ENCODE data around the gene FOXD2.

The FOXD2 gene

DNA sequence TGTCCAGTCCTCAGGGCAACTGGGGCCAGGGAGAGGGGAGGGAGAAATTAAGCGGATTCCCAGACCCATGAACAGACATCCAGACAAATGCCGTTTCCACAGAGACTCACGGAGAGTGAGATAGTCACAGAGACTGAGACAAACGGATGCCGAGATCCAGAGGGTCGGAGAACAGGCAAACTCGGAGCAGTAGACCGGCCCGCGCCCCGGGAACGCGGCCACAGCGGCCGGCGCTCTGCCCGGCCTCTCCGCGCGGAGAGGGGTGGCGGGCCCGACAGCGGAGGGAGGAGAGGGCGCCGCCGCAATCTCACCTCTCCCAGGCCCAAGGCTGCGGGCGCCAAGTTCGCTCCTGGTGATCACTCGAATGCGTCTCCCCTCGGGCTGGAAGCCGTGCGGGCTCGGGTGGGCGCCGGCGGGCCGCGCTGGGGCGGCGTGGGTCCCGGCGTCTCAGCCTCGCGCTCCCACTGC is 831 bp upstream of the FOXD2 start:
- no peak for DNase-seq
- in situ Hi-C loops (cut with MboI; ENCODE audit: low pct_unique_long_range_greater_than_20kb, low sequenced_read_pairs), result loop anchor here (25.0 kb wide), 1 partner anchor 275 kb away; no protein-coding TSS in a partner anchor

DNA sequence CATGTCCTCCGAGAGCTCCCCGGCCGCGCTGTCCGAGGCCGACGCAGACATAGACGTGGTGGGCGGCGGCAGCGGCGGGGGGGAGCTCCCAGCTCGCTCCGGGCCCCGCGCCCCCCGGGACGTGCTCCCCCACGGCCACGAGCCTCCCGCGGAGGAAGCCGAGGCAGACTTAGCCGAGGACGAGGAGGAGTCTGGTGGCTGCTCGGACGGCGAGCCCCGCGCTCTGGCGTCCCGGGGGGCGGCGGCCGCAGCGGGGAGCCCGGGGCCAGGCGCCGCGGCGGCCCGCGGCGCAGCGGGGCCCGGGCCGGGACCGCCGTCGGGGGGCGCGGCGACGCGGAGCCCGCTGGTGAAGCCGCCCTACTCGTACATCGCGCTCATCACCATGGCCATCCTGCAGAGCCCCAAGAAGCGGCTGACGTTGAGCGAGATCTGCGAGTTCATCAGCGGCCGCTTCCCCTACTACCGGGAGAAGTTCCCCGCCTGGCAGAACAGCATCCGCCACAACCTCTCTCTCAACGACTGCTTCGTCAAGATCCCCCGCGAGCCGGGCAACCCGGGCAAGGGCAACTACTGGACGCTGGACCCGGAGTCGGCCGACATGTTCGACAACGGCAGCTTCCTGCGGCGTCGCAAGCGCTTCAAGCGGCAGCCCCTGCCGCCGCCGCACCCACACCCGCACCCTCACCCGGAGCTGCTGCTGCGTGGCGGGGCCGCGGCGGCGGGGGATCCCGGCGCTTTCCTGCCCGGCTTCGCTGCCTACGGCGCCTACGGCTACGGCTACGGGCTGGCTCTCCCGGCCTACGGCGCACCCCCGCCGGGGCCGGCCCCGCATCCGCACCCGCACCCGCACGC is 547 bp downstream of the FOXD2 start:
- in situ Hi-C loops (cut with MboI; ENCODE audit: low pct_unique_long_range_greater_than_20kb, low sequenced_read_pairs), result loop anchor here (25.0 kb wide), 1 partner anchor 274 kb away; no protein-coding TSS in a partner anchor
- DNase-seq, result peak; percentile 18

DNA sequence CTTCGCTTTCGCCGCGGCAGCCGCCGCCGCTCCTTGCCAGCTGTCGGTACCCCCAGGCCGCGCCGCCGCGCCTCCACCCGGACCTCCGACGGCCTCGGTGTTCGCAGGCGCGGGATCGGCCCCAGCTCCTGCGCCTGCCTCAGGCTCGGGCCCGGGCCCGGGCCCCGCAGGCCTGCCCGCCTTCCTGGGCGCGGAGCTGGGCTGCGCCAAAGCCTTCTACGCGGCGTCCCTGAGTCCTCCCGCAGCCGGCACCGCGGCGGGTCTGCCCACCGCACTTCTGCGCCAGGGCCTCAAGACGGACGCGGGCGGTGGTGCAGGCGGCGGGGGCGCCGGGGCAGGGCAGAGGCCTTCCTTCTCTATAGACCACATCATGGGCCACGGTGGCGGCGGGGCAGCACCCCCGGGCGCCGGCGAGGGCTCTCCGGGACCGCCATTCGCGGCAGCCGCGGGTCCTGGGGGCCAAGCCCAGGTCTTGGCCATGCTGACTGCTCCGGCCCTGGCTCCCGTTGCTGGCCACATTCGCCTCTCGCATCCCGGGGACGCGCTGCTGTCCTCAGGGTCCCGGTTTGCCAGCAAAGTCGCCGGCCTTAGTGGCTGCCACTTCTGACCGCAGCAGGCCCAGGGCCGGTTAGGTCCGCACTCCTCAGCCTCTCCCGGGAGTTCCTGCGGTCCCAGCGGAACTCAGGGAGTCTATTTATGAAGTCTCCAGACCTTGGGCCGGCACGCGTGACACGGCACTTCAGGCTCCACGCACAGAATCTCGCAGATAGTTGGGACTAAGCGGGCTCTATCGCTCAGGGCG is 1.4 kb downstream of the FOXD2 start:
- DNase-seq, result no peak
- in situ Hi-C loops (cut with MboI; ENCODE audit: low pct_unique_long_range_greater_than_20kb, low sequenced_read_pairs), result loop anchor here (25.0 kb wide), 1 partner anchor 273 kb away; no protein-coding TSS in a partner anchor

DNA sequence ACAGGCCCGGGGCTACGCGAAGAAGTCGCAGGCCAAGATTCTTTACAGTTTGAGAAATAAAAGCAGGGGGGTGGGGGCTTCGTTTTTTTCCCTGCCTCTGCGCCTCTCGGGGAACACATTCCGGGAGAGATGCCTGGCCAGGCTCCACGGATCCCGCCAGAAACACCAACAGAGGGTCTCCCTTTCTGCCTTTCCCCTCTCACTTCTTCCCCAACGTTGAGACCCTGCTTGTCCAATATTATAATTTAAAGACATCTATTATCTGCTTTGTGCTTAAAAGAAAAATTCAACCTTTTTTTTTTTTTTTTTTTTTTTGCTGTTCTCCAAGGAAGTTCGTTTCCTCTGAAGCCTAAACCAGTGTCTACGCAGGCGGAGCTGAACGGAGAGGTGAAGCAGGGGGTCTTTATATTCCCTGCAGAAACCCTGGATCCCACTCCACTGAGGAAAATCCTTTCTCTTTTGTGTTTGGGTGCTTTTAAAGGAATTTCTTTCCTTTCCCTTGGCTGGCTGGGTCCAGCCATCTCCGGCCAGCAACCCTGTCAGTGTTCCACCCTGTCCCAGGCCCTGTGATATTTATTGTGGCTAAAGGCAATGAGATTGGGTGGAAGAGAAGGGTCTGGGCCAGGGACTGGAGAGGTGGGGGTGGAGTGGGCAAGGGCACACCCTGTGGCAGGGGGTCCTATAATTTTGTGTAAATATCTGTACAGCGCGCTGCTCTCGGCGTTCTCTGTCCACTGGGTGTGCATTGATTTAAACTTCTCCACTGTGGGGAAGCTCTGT is 2.2 kb downstream of the FOXD2 start:
- DNase-seq, result no peak
- in situ Hi-C loops (cut with MboI; ENCODE audit: low pct_unique_long_range_greater_than_20kb, low sequenced_read_pairs), result loop anchor here (25.0 kb wide), 1 partner anchor 272 kb away; no protein-coding TSS in a partner anchor

DNA sequence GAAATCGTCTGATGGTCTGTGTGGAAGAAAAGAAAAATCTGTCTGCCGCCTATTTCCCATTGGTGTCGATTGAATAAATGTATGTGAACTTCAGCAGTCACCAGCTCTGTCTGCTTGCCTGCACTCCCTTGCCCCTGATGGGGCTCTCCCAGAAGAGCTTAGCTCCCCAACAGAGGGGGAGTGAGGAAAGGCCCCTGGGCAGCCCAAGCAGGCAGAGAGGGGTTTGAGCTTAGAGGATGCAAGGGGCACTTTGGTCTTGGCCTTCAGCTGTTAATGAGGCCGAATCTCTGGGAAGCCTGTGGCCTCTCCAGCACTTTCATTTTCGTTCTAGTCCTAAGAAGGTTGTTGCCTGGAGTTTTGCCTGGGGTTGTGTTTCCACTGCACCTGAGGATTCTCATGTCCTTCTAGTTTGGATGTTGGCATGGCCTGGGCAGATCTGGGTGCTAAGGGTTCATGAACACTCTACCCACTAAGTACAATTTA is 2.8 kb downstream of the FOXD2 start:
- in situ Hi-C loops (cut with MboI; ENCODE audit: low pct_unique_long_range_greater_than_20kb, low sequenced_read_pairs), result loop anchor here (25.0 kb wide), 1 partner anchor 272 kb away; no protein-coding TSS in a partner anchor
- no peak for DNase-seq

DNA sequence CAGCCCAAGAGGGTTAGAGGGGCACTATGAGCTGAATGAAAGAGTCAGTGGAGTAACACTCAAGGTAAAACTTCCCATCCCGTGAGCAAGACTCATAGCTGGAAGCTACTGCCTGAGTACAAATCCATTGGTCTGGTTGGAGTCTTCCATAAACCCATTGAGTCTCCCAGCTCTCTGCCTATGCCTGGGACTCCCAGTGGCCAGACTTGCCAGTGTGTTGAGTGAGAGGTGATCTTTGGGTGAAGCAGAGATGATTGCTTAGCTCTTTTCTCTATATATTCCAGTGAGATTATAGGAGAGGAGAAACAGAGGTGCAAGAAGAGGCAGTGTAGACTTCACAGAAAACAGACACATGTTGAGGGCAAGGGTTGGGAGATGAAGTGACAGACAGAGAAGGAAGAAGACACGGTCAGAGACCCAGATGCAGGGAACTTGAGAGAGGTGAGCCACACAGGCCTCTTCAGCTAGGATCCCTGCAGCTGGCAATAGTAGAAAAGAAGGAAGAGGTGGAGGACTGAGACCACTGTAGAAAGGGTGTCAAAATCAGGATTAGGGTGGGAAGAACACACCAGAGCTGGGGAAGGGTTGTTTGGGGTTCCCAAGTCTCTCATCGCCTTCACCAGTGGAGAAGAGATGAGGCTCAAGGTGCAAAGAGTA is 3.7 kb downstream of the FOXD2 start:
- DNase-seq, result no peak
- in situ Hi-C loops (cut with MboI; ENCODE audit: low pct_unique_long_range_greater_than_20kb, low sequenced_read_pairs), result loop anchor here (25.0 kb wide), 1 partner anchor 271 kb away; no protein-coding TSS in a partner anchor

DNA sequence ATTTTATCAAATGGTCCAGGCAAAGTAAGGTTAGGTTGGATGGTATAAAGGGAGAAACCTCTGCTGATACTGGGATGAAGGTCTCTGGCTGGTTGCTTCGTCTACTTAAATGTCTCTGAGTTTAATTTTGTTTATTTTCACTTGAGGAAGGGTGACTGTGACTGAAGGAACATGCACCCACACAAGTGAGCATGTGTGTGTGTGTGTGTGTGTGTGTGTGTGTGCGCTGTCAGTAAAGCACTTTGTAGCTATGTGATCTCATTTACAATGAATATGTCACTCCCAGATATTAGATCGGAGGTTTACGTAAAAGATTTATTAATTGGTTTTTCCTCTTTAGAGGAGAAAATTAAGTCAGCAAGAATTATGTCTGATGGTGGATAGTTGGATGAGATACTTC is 4.4 kb downstream of the FOXD2 start:
- DNase-seq, result no peak
- in situ Hi-C loops (cut with MboI; ENCODE audit: low pct_unique_long_range_greater_than_20kb, low sequenced_read_pairs), result loop anchor here (25.0 kb wide), 1 partner anchor 270 kb away; no protein-coding TSS in a partner anchor

DNA sequence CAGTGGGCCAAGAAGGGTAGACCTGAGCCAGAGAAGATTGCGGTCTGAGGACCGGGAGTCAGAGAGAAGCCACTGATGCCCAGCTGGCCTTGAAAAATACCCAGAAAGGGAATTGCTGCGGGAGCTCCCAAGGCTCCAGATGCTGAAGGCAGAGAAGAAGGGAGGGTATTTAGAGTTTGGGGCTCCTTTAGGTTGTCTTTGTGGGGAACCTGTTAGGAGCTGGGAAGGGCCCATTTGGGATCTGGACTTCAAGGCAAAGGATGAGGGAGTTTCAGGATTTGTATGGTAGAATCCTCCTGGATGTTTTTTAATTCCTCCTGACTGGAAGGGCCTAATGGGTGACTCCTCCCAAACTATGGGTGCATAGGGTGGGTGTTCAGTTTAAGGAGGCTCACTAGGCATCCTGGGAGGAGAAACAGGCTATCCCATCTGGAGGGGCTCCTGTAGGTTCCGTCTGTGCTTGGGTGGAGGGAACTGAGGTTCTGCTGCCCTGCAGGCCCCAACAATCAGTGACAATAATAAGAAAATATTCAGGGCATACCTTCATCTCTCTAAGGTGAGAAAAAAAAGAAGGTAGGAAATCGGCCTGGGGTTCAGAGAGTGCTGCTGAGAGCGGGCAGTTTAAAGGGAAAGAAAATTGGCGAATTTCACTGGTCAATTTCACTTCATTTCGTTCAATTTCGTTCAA is 5.1 kb downstream of the FOXD2 start:
- in situ Hi-C loops (cut with MboI; ENCODE audit: low pct_unique_long_range_greater_than_20kb, low sequenced_read_pairs), result loop anchor here (25.0 kb wide), 1 partner anchor 269 kb away; no protein-coding TSS in a partner anchor
- DNase-seq, result no peak

DNA sequence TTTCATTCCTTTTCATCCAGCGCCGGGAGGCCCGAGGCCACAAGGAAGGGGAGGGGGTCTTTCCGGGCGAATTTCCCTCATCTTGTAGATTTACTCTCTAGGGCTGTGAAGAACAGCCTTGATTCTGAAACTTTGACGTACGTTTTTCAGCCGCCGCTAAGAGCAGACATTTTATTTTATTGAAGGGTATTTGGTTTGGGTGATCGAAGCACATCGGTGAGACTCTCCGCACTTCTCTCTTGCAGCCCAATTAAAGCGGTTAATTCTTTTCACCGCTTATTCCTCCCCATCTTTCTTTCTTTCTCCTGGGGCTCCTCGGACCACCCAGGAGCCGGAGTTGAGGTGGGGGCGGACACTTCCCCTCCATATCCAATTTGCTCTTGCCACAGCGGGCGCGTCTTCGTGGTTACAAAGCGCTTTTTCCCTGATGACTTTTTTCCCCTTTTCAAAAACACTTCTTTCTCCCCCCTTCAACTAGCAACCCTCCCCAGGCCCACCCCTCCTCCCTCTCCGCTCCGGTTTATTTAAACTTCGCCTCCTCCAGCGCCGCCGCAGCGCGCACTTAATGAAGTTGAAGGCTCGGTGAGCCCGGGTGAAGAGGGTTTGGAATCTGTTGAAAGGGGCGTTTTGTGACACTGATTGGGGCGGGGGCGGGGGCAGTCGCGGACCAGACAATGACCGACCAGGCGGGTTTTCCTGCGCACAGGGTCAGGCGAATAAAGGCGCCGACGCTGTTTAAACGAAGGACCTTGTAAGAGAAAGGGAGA is 5.9 kb downstream of the FOXD2 start:
- in situ Hi-C loops (cut with MboI; ENCODE audit: low pct_unique_long_range_greater_than_20kb, low sequenced_read_pairs), result loop anchor here (25.0 kb wide), 1 partner anchor 269 kb away; no protein-coding TSS in a partner anchor
- no peak for DNase-seq

DNA sequence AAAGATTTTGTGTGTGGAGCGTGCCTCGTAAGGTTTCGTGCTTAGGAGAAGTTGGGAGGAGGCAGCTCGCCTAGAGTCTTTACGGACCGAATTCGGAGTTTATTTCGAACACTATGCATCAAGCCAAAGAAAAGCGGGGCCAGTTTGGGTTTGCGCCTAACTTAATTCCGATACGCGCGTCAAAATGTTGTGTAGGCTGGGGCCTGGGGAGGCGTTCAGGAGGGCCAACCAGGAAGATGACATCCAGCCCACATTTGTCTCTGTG is 6.4 kb downstream of the FOXD2 start:
- in situ Hi-C loops (cut with MboI; ENCODE audit: low pct_unique_long_range_greater_than_20kb, low sequenced_read_pairs), result loop anchor here (25.0 kb wide), 1 partner anchor 268 kb away; no protein-coding TSS in a partner anchor
- DNase-seq, result no peak

DNA sequence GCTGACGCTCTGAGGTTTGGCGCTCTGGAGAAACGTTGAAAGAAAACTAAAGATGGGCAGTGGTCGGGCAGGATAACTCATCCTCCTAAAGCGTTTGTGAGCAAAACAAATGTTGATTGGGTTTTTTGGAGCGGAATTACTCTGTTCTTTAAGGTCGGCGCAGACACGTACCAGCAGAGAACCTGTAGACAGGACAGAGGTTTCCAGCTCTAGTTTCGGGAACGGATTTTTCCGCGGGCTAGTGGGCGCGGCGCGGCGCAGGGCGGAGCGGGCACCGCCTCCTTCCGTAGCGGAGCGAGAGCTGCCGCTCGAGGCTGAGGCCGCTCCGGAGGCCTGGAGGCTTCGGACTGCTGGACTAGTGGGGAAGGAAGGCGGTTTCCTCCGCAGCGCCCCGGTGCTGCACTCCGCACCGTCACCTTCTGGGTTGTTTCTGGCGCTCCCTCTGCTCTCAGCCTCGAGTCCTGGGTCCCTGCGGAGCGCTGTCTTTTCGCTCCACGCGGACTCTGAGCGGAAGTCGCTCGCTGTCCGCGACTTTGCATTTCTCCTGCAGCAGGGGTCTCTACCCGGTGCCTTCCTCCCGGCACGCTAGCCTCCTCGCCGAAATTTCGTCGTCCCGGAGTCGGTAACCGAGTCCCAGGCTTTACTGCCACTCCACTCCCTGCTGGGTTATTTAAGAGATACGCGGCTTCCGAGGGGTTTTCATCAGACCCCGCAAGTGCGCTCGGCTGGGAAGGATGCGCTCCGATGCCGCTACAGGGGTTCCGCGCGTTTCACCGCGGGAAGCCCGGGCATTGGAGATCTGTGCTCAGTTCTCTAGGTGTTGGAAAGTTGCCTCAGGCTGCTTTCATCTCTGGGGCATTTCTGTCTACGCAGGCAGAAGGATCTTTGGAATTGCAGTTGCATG is 7.0 kb downstream of the FOXD2 start:
- peak; percentile 53 for DNase-seq
- in situ Hi-C loops (cut with MboI; ENCODE audit: low pct_unique_long_range_greater_than_20kb, low sequenced_read_pairs), result loop anchor here (25.0 kb wide), 1 partner anchor 267 kb away; no protein-coding TSS in a partner anchor

DNA sequence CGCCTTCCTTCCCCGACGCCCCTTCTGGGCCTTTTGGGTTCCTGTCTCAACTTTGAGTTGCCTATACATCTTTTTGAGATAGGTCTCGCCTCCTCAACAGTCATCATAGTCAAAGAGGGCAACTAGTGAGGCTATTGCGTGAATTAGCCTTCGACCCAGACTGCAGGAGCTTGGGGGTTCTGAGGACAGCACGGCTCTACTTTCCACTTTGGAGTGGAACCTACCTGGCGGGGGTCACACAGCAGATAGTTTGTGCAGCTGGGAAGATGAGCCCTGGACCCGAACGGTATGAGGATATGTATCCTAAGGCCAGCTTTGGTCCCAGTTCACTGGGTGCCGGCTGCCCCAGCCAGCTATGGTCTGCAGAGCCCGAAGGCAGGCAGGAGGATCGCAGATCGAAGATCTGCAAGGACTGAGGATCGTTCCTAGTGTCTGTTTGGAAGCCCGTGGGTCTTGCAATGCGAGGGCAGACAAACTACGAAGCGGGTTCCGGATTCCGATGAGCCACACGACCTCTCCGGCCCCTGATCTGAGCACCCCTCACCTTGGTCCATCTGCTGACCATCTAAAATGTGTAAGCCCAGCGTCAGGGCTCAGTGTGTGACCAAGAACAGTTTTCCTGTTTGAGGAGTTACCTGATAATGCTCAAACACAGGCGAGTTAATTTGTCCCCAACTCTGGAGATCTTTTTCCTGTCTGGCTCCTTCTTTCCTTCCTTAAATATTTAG is 8.1 kb downstream of the FOXD2 start:
- no peak for DNase-seq
- in situ Hi-C loops (cut with MboI; ENCODE audit: low pct_unique_long_range_greater_than_20kb, low sequenced_read_pairs), result loop anchor here (25.0 kb wide), 1 partner anchor 266 kb away; no protein-coding TSS in a partner anchor

DNA sequence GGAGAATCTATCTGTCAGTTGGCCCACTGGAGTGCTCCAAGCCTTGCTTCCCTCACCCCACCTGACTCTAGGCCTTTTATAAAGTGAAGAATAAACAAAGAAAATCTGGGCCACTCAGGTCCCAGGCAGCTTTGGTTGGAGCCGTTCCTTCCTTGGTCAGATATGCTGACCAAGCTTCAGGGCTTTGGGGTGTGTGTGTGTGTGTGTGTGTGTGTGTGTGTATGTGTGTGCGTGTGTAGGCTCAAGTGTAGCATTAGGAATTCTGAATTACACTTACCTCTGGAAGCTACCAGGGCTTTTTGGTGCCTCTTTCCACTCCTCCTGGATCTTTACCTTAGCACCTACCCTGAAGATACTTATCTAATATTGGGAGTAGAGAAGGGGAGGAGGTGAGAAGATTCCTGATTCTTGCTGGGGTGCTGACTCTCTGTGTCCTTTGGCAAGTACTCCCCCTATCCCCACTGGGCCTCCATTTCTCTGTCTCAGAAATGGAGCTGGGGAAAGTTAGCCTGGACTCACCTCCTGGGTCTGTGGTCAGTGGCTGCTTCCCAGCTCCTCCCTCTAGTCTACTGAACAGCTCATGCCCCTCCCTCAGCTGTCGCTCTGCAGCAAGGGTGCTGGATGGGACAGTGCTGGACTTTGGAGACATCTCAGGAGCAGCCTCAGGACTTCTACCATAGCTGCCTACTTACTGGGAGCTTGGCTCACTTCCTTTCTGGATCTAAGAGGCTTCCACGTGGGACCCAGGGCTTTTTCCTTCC is 10.8 kb downstream of the FOXD2 start:
- no peak for DNase-seq
- in situ Hi-C loops (cut with MboI; ENCODE audit: low pct_unique_long_range_greater_than_20kb, low sequenced_read_pairs), result loop anchor here (25.0 kb wide), 1 partner anchor 264 kb away; no protein-coding TSS in a partner anchor

DNA sequence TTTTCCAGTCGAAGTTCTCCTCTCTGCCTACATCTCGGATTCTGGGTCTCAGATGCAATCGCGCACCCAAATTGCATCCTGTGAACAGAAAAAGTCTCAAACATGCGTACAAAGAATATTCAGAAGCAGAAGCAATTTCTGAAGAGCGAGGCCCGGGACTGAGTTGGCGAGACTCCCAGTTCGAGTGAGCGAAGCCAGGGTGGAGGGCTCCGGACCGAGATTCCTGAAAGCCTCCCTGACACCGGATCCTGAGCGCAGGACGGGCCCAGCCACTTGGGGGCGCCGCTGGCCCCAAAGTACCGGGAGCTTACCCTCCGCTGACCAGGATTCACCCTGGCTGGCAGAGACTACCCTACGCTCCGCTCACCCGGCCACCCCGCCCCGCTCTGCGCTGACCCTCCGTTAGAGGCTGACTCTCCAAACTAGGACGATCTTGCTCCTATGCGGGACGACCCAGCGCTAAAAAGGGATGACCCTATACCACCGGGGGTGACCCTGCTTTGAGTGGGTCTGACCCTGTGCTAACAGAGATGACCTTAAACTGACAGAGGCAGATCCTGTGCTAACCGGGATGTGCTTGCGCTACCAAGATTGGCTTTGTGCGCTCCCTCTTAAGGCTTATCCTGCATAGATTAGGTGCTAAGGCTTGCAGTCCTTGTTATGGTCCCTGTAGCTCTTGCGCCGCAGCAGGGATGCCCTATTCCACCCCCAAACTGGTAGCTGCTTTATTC is 12.1 kb downstream of the FOXD2 start:
- in situ Hi-C loops (cut with MboI; ENCODE audit: low pct_unique_long_range_greater_than_20kb, low sequenced_read_pairs), result loop anchor here (25.0 kb wide), 1 partner anchor 262 kb away; no protein-coding TSS in a partner anchor

More for the DNA sequence above, 12.1 kb downstream of the FOXD2 start:
- peak; percentile 22 for DNase-seq
